HEK293 (cell line): ENCODE data around the gene TMEM184A.

Experiments
- CTCF ChIA-PET: fragments of 350-600 bp; formaldehyde crosslinking; extraction: SDS; loops from one replicate; lab custom pipeline; 2021; ENCODE audit warnings: antibody characterized with exemption; lab: Yijun Ruan, JAX
- POLR2A ChIA-PET: fragments of 300-600 bp; formaldehyde crosslinking; extraction: SDS; loops from one replicate; lab custom pipeline; 2020; ENCODE audit warnings: antibody characterized with exemption, inconsistent platforms; lab: Yijun Ruan, JAX
- H3K27ac ChIP-seq: fragments of 200-500 bp; sonication (Bioruptor generic); 2 replicates; pipeline ENCODE4 v1.5.1; 2014; ENCODE audit warnings: low read depth, low read length, control low read depth, inconsistent platforms; ENCODE audit errors: extremely low read depth
- H3K36me3 ChIP-seq, 2 experiments: fragments of 200-500 bp in 1 of 2; sonication (Bioruptor generic) in 1 of 2; 1 replicate in 1 of 2; 2 replicates in 1 of 2; pipeline ENCODE4 v1.5.1; 2014 to 2017; ENCODE audit warnings: inconsistent platforms in 2 of 2, low read length in 2 of 2; ENCODE audit not compliant: control insufficient read depth in 2 of 2, insufficient read depth in 1 of 2
- H3K4me1 ChIP-seq: fragments of 200-500 bp; sonication (Bioruptor generic); 2 replicates; pipeline ENCODE4 v1.5.1; 2014; ENCODE audit warnings: mild to moderate bottlenecking, low read length, inconsistent platforms; ENCODE audit not compliant: control insufficient read depth, insufficient read depth
- H3K4me3 ChIP-seq: 2 replicates; pipeline ENCODE4 v1.5.1; 2011; ENCODE audit warnings: low read depth, mild to moderate bottlenecking, control low read depth, low read length, moderate library complexity
- H3K9me3 ChIP-seq: fragments of 200-500 bp; sonication (Bioruptor generic); 2 replicates; pipeline ENCODE4 v1.5.1; 2014; ENCODE audit warnings: low read depth, low read length, inconsistent platforms; ENCODE audit not compliant: control insufficient read depth, insufficient read depth
- FEZF1 ChIP-seq: fragments of 450-650 bp; formaldehyde crosslinking; IDR thresholded peaks from 2 replicates; pipeline ENCODE4 v1.5.1; 2016; ENCODE audit warnings: missing biosample characterization, missing genetic modification characterization
- SALL2 ChIP-seq: fragments of 450-650 bp; formaldehyde crosslinking; IDR thresholded peaks from 2 replicates; pipeline ENCODE4 v1.5.0; 2017; ENCODE audit warnings: missing biosample characterization, mild to moderate bottlenecking, missing genetic modification characterization, borderline replicate concordance
- ZBTB17 ChIP-seq: fragments of 450-650 bp; formaldehyde crosslinking; IDR thresholded peaks from 2 replicates; pipeline ENCODE4 v1.5.1; 2016; ENCODE audit warnings: missing biosample characterization, missing genetic modification characterization
- ZFP37 ChIP-seq: fragments of 450-650 bp; formaldehyde crosslinking; IDR thresholded peaks from 2 replicates; pipeline ENCODE4 v1.5.1; 2016; ENCODE audit warnings: missing biosample characterization, missing genetic modification characterization
- ZIC2 ChIP-seq: fragments of 450-650 bp; formaldehyde crosslinking; IDR thresholded peaks from 2 replicates; pipeline ENCODE4 v1.5.1; 2016; ENCODE audit warnings: missing biosample characterization, missing genetic modification characterization
- ZNF138 ChIP-seq: fragments of 450-650 bp; formaldehyde crosslinking; IDR thresholded peaks from 2 replicates; pipeline ENCODE4 v1.5.1; 2016; ENCODE audit warnings: missing biosample characterization, missing genetic modification characterization, borderline replicate concordance
- ZNF175 ChIP-seq: fragments of 450-650 bp; formaldehyde crosslinking; IDR thresholded peaks from 2 replicates; pipeline ENCODE4 v1.5.1; 2016; ENCODE audit warnings: missing biosample characterization, missing genetic modification characterization
- ZNF366 ChIP-seq: fragments of 450-650 bp; formaldehyde crosslinking; conservative IDR thresholded peaks from 2 replicates; pipeline ENCODE4 v1.5.1; 2016; ENCODE audit warnings: missing biosample characterization, missing genetic modification characterization
- ZNF423 ChIP-seq: fragments of 450-650 bp; formaldehyde crosslinking; IDR thresholded peaks from 2 replicates; pipeline ENCODE4 v1.5.1; 2016; ENCODE audit warnings: missing biosample characterization, missing genetic modification characterization
- ZNF521 ChIP-seq: fragments of 450-650 bp; formaldehyde crosslinking; IDR thresholded peaks from 2 replicates; pipeline ENCODE4 v1.5.1; 2017; ENCODE audit warnings: missing biosample characterization, mild to moderate bottlenecking, missing genetic modification characterization
- ZNF623 ChIP-seq: fragments of 450-650 bp; formaldehyde crosslinking; IDR thresholded peaks from 2 replicates; pipeline ENCODE4 v1.5.1; 2016; ENCODE audit warnings: missing biosample characterization, missing genetic modification characterization
- ZNF658 ChIP-seq: fragments of 450-650 bp; formaldehyde crosslinking; IDR thresholded peaks from 2 replicates; pipeline ENCODE4; 2016; ENCODE audit warnings: missing biosample characterization, missing genetic modification characterization
- ZNF777 ChIP-seq: fragments of 450-650 bp; formaldehyde crosslinking; IDR thresholded peaks from 2 replicates; pipeline ENCODE4 v1.5.1; 2017; ENCODE audit warnings: missing biosample characterization, missing genetic modification characterization, borderline replicate concordance
- ZNF791 ChIP-seq: fragments of 450-650 bp; formaldehyde crosslinking; IDR thresholded peaks from 2 replicates; pipeline ENCODE4 v1.5.1; 2016; ENCODE audit warnings: missing biosample characterization, missing genetic modification characterization
- TF ChIP-seq, protein P1 (sequence below): fragments of 450-650 bp; formaldehyde crosslinking; IDR thresholded peaks from 2 replicates; pipeline ENCODE4 v1.5.1; 2016; ENCODE audit warnings: missing biosample characterization, missing genetic modification characterization
- TF ChIP-seq, protein P2 (sequence below): fragments of 450-650 bp; IDR thresholded peaks from 2 replicates; pipeline ENCODE4 v1.5.1; 2018; ENCODE audit warnings: missing biosample characterization, mild to moderate bottlenecking, missing genetic modification characterization
- TF ChIP-seq, protein P3 (sequence below): fragments of 450-650 bp; formaldehyde crosslinking; IDR thresholded peaks from 2 replicates; pipeline ENCODE4 v1.5.1; 2016; ENCODE audit warnings: missing biosample characterization, missing genetic modification characterization

Gene TMEM184A

DNA sequence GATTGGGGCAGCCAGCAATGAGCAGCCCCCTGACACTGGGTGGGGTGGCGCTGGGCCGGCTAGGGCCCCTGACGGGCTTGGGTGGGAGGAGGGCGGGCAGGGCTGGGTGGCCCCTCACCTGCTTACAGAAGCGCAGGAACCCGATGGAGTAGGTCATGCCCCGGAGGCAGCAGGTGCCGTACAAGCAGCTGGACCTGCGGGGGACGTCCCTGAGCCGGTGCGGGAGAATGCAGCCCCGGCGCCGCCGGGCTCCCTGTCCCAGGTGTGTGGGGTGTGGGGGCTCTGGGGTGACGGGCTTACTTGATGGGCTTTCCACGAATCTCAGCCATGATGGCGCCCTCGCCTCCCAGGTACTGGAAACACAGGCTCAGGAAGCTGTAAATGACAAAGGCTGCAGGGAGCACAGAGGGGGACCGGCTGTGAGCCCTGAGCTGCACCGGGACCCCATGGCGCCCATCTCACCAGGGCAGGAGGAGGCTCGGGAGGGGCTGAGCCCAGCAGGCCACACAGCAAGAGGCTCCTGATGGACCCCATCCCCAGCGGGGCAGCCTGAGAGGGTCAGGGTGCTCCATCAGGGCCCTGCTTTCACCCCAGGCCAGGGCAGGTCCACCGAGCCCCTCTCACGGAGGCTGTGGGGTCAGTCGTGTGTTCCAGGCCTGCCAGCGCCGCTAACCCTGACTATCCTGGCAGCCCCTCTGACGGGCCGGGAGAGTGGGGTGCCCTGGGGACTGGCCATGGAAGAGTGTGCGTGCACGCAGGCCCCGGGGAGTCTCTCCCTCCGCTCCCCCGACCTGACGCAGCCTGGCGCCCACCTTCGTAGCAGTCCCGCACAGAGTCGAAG lies 5.8 kb downstream of the TMEM184A start:
- Histone ChIP-seq H3K4me3 (no peak overlapping the region), H3K9me3 (no peaks in the 10 kb centered on the region), H3K27ac (no peak overlapping the region), H3K4me1 (no peaks in the 10 kb centered on the region), H3K36me3 (no peaks in the 10 kb centered on the region)
- POLR2A ChIA-PET, result no interaction called here
- CTCF ChIA-PET, result no interaction called here
- TF ChIP-seq ZIC2 (tag by site-specific recombination) (peak; percentile 55), ZNF175 (tag by site-specific recombination) (no peak)

DNA sequence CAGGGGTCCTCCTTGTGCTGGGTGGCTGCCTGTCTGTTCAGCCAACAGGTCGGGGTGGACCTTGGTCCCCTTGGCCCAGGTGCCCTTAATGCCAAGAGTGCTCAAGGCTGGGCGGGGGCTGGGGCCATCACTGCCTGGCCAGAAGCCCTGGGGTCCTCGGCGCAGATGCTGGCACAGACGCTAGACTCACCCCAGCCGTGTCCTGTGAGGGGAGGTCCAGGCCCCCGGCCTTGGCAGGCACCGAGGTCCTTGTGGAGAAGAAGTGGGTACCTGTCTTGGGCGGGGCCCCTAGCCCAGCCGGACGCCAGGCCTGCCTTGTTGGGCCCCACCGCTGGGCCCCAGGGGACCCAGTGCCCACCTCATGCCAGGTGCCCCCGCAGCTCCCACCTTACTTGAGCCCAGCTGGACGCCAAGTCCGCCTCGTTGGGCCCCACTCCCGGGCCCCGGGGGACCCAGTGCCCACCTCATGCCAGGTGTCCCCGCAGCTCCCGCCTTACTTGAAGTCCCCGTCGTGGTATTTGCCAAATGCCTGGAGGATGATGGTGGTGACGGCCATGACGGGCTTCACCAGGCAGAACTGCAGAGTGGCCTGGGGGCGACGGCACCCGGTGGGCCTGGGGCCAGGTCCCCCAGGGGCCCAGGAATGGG lies 6.5 kb downstream of the TMEM184A start:
- H3K27ac ChIP-seq, result no peak overlapping the region
- no peaks in the 10 kb centered on the region for H3K9me3 ChIP-seq
- TF ChIP-seq ZNF423 (tag by site-specific recombination), result no peak
- no peak for TF ChIP-seq ZFP37
- no peak for TF ChIP-seq SALL2 (tag by site-specific recombination)
- TF ChIP-seq ZNF777 (tag by site-specific recombination), result no peak
- TF ChIP-seq ZNF791 (tag by site-specific recombination), result no peak
- no peak for TF ChIP-seq ZNF366 (tag by site-specific recombination)
- no peak for TF ChIP-seq ZNF138 (tag by site-specific recombination)
- TF ChIP-seq, protein P1, sequence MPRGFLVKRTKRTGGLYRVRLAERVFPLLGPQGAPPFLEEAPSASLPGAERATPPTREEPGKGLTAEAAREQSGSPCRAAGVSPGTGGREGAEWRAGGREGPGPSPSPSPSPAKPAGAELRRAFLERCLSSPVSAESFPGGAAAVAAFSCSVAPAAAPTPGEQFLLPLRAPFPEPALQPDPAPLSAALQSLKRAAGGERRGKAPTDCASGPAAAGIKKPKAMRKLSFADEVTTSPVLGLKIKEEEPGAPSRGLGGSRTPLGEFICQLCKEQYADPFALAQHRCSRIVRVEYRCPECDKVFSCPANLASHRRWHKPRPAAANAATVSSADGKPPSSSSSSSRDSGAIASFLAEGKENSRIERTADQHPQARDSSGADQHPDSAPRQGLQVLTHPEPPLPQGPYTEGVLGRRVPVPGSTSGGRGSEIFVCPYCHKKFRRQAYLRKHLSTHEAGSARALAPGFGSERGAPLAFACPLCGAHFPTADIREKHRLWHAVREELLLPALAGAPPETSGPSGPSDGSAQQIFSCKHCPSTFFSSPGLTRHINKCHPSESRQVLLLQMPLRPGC, result no peak
- TF ChIP-seq, protein P2, sequence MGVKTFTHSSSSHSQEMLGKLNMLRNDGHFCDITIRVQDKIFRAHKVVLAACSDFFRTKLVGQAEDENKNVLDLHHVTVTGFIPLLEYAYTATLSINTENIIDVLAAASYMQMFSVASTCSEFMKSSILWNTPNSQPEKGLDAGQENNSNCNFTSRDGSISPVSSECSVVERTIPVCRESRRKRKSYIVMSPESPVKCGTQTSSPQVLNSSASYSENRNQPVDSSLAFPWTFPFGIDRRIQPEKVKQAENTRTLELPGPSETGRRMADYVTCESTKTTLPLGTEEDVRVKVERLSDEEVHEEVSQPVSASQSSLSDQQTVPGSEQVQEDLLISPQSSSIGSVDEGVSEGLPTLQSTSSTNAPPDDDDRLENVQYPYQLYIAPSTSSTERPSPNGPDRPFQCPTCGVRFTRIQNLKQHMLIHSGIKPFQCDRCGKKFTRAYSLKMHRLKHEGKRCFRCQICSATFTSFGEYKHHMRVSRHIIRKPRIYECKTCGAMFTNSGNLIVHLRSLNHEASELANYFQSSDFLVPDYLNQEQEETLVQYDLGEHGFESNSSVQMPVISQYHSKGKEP (tag by site-specific recombination), result no peak
- TF ChIP-seq ZBTB17 (tag by site-specific recombination), result no peak
- TF ChIP-seq, protein P3, sequence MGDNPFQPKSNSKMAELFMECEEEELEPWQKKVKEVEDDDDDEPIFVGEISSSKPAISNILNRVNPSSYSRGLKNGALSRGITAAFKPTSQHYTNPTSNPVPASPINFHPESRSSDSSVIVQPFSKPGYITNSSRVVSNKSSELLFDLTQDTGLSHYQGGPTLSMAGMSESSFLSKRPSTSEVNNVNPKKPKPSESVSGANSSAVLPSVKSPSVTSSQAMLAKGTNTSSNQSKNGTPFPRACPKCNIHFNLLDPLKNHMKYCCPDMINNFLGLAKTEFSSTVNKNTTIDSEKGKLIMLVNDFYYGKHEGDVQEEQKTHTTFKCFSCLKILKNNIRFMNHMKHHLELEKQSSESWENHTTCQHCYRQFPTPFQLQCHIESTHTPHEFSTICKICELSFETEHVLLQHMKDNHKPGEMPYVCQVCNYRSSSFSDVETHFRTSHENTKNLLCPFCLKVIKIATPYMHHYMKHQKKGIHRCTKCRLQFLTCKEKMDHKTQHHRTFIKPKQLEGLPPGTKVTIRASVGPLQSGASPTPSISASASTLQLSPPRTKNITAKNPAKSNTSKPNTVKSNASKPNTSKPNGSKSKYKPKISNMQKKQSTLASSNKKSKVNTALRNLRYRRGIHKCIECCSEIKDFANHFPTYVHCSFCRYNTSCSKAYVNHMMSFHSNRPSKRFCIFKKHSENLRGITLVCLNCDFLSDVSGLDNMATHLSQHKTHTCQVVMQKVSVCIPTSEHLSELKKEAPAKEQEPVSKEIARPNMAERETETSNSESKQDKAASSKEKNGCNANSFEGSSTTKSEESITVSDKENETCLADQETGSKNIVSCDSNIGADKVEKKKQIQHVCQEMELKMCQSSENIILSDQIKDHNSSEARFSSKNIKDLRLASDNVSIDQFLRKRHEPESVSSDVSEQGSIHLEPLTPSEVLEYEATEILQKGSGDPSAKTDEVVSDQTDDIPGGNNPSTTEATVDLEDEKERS, result no peak
- no peak for TF ChIP-seq ZNF623 (tag by site-specific recombination)
- TF ChIP-seq ZNF658 (tag by site-specific recombination), result no peak
- TF ChIP-seq ZNF521 (tag by site-specific recombination), result no peak
- TF ChIP-seq FEZF1 (tag by site-specific recombination), result no peak
- POLR2A ChIA-PET, result no interaction called here
- no peak overlapping the region for H3K4me3 ChIP-seq
- no peaks in the 10 kb centered on the region for H3K36me3 ChIP-seq
- no peaks in the 10 kb centered on the region for H3K4me1 ChIP-seq
- CTCF ChIA-PET, result interaction anchor here (0.6 kb wide), 1 partner anchor 16 kb away, joined by 3 read pairs; no protein-coding TSS in a partner anchor
